RWPE1 (cell line): ENCODE results near the gene SMIM13.
"Not testable (repeated sequence)": the region's sequence is repeated elsewhere in the genome, so short reads cannot be mapped to it uniquely, and the experiment has no call there.

ENCODE experiments used
- CTCF ChIA-PET: fragments of 350-600 bp; sonication (Branson Sonifier 250); formaldehyde crosslinking; extraction: SDS; loops from one replicate; lab custom pipeline; 2021; lab: Yijun Ruan, JAX
- POLR2A ChIA-PET: fragments of 400-600 bp; formaldehyde crosslinking; extraction: SDS; loops from one replicate; lab custom pipeline; 2020; ENCODE audit warnings: antibody characterized with exemption; ENCODE audit not compliant: low non-redundant PET; lab: Yijun Ruan, JAX
- DNase-seq: peaks from one replicate; pipeline ENCODE4 v3.0.0; 2012; ENCODE audit warnings: low spot score
- H3K27ac ChIP-seq: fragments of 450-650 bp; 2 replicates; pipeline ENCODE4 v1.5.1; 2017
- CTCF ChIP-seq: fragments of 450-650 bp; conservative IDR thresholded peaks from 2 replicates; pipeline ENCODE4 v1.5.1; 2017; ENCODE audit warnings: low read depth, mild to moderate bottlenecking

SMIM13 gene

GRCh38 chr6:11078266-11078665 is 15.4 kb upstream of the SMIM13 start:
- TF ChIP-seq CTCF: no peak
- no peak overlapping the region for H3K27ac ChIP-seq
- DNase-seq: no peak
- ChIA-PET POLR2A (no interaction called here), CTCF (no interaction called here)

GRCh38 chr6:11080296-11080695 is 13.3 kb upstream of the SMIM13 start:
- no peak for TF ChIP-seq CTCF
- POLR2A ChIA-PET: no interaction called here
- CTCF ChIA-PET: interaction anchor here (0.6 kb wide), 1 partner anchor 24 kb away, joined by 3 read pairs; no protein-coding TSS in a partner anchor
- DNase-seq: no peak
- H3K27ac ChIP-seq: no peak overlapping the region

DNA sequence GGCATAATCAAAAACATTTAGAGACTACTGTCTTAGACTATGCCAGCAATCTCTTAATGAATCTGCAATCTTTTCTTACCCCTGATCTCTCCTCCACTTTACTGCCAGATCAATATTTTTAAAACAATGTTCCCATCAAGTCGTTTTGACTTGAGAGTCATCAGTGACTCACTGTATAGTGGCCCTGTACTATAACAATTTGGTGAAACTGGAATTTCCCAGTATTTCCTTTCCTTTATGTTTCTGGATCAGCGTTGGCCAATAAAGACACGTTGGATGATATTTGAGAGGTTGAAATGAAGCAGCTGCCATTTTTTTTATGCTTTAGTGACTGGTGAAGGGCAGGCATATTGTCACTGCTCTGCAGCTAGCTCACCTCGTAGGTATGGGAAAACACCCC is 10.1 kb upstream of the SMIM13 start:
- no peak overlapping the region for H3K27ac ChIP-seq
- TF ChIP-seq CTCF: no peak
- ChIA-PET POLR2A (no interaction called here), CTCF (interaction anchor here (1.3 kb wide), 1 partner anchor 45 kb away, joined by 4 read pairs; no protein-coding TSS in a partner anchor)
- peak; percentile 13 for DNase-seq

- no peak for TF ChIP-seq CTCF
- CTCF ChIA-PET: no interaction called here
- no peak for DNase-seq
- H3K27ac ChIP-seq: no peak overlapping the region
- POLR2A ChIA-PET: no interaction called here
Measured at GRCh38 chr6:11083956-11084355, 9.7 kb upstream of the SMIM13 start.

DNA sequence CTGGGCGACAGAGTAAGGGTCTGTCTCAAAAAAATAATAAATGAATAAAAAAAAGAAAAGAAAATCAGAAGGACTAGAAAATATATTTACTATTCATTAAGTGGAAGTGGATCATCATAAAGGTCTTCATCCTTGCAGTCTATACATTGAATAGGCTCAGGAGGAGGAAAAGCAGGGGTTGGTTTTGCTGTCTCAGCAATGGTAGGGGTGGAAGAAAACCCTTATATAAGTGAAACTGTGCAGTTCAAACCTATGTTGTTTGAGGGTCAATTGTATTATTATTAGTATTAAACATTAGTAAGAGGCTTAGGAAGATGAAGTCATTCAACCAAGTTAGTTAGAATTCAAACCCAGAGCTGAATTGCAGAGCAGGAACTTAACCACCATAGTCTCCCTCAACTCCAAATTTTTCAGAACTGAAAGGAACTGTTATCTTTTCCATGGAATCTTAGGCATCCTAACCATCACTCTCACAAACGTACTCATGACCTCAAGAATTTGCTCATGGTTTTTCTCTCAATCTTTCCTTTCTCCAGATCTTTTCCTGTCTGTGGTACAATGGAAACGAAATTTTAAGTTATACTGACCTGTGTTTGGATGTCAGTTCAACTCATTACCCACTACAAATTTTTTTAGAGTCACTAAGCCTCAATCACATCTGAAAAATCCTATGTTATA is 7.7 kb upstream of the SMIM13 start:
- no peak for DNase-seq
- POLR2A ChIA-PET: no interaction called here
- H3K27ac ChIP-seq: no peak overlapping the region
- TF ChIP-seq CTCF: no peak
- CTCF ChIA-PET: no interaction called here

DNA sequence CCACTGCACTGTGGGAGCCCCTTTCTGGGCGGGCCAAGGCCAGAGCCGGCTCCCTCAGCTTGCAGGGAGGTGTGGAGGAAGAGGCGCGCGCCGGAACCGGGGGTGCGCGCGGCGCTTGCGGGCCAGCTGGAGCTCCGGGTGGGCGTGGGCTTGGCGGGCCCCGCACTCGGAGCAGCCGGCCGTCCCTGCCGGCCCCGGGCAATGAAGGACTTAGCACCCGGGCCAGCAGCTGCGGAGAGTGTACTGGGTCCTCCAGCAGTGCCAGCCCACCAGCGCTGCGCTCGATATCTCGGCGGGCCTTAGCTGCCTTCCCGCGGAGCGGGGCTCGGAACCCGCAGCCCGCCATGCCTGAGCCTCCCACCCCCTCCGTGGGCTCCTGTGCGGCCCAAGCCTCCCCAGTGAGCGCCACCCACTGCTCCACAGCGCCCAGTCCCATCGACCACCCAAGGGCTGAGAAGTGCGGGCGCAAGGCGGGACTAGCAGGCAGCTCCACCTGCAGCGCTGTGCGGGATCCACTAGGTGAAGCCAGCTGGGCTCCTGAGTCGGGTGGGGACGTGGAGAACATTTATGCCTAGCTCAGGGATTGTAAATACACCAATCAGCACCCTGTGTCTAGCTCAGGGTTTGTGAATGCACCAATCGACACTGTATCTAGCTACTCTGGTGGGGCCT is 6.4 kb upstream of the SMIM13 start:
- CTCF ChIA-PET, POLR2A ChIA-PET, DNase-seq, H3K27ac ChIP-seq: not testable (repeated sequence)

GRCh38 chr6:11089695-11090094 is 3.9 kb upstream of the SMIM13 start:
- ChIA-PET CTCF (no interaction called here), POLR2A (no interaction called here)
- DNase-seq: no peak
- H3K27ac ChIP-seq: no peak overlapping the region
- no peak for TF ChIP-seq CTCF

GRCh38 chr6:11091141-11091540 is 2.5 kb upstream of the SMIM13 start:
- CTCF ChIA-PET, DNase-seq, POLR2A ChIA-PET, H3K27ac ChIP-seq: not testable (repeated sequence)
